ENCODE data around the gene LPIN2.

LPIN2 gene

DNA sequence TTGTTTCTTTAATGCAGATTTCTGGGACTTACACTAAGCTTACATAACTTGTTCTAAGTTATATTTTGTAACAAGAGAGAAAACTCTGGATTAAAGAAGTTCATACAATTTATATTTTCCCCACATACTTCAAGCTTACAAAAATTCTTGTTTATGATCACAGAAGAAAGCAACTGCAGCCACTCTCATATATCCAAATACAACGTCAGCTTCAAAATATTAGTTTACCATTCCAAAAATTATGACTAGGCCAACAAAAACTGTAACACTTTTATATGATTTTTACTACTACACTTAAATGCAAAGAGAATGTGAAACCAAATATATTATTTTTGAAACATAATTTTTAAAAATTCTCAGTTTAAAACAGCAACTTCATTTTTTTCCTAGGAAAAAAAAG lies 30.9 kb downstream of the LPIN2 start:
- DNase-seq (ENCODE audit: low spot score), result no peak

DNA sequence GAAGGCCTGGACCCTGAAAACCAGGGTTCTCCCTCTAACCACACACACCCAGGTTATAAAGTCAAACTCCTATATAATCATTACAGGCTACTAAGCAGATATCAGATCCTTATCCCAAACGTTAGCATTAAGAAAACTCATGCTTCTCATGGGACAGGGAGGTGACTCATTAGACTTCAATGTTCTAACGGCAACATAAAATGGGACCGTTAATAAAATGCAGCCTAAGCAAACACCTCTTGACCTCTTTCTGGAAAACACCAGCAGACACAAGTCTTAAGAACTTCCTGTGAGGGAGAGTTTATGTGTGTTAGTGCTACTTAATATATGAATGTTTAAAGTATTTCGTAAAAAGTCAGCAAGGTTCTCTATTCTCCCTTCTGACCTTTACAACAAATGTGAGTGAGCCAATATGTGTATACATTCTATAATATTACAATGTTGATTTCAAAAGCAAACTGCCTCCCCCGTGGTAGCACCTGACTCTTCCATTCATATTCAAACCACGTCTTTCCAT lies 31.7 kb downstream of the LPIN2 start:
- no peak for DNase-seq (ENCODE audit: low spot score)

DNA sequence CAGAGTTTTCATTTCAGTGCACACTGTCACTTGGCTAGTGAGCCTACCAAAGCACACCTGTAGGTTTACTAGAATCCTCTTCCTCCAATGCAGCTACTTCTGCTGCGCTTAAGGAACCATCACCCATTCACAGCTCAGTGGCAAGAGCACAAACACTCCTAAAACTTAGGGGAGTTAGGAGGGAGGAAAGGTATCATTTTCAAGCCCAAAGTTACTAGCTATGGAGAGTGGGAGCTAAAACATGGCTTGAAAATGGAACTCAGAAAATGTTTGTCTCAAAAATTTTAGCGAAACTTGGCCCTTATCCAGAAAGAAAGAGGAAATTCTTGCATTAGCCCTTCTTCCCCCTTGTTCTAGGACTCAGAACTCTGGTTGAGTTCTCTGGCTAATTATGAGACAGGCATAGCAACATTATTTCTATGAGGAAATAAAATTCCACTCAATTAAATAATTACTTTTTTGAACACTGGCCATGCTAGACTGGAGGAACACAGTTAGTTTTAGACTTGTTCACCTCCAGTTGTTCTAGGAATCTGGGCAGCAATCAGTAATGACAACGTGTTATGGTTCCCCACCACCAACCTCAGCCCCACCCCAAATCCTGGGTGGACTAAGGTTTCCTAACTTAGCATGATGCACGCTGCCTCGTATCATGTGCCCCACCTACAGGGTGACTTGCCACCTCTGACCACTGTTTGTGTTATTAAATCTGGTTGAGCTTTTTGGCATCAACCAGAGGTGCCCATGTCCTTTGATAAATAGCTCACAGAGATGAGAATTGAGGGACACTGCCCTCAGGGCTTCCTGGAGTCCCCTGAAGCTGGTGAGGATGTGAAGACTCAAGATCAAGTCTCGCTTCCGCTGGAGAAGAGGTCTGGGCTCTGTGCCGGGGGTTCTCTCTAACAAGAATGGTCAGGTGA lies 32.8 kb downstream of the LPIN2 start:
- no peak for DNase-seq (ENCODE audit: low spot score)

DNA sequence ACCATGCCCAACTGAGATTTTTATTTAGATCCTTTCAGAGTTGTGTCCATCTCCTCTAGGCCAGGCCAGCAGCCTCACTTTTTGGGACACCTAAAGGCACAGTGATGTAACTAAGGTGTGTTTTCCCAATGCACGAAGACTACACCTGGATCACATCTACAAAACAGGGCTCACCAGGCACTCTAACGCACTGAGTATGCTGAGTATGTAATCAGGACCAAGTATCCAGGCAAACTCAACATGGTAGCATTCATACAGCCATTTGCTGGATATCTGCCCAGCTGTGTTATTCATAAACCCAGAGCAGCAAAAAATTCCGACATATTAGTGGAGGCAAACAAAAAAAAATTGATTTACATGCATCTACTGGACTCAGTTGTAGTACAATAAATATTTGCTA lies 33.8 kb downstream of the LPIN2 start:
- no peak for DNase-seq (ENCODE audit: low spot score)

DNA sequence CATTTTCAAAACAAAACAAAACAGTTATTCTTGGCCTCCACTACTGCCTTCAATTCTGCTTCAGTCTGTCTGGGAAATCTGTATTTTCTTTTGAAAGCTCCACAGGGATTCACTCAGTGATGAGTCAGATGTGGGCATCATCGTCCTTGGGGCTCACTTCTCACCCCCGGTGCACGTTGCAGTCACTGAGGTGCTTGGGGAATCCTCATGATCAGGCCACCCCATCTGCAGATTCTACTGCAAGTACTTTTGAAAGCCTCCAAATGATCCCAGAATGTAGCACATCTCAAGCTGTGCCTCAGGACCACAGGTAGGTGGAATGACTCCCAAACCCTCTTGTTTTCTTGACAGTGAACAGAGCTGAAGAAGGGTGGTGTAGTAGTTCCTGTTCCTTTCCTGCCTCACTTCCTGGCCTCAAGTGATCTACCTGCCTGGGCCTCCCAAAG lies 34.3 kb downstream of the LPIN2 start:
- peak; percentile 36 for DNase-seq (ENCODE audit: low spot score)

DNA sequence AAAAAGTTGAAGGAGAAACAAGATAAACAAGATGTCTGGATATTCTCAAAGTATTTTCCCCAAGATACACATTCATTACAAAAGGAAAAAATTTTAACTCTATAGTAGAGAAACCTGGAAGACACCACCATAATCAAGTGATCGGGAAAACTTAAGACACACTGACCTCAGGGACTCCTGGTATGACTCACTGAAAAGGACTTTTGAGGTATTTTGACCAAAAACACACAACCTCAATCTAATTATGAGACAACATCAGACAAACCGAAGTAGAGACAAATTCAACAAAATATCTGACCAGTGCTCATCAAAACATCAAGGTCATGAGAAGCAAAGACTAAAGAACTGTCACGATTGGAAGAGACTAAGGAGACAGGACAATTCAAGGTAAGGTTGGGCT lies 34.7 kb downstream of the LPIN2 start:
- no peak for DNase-seq (ENCODE audit: low spot score)

DNA sequence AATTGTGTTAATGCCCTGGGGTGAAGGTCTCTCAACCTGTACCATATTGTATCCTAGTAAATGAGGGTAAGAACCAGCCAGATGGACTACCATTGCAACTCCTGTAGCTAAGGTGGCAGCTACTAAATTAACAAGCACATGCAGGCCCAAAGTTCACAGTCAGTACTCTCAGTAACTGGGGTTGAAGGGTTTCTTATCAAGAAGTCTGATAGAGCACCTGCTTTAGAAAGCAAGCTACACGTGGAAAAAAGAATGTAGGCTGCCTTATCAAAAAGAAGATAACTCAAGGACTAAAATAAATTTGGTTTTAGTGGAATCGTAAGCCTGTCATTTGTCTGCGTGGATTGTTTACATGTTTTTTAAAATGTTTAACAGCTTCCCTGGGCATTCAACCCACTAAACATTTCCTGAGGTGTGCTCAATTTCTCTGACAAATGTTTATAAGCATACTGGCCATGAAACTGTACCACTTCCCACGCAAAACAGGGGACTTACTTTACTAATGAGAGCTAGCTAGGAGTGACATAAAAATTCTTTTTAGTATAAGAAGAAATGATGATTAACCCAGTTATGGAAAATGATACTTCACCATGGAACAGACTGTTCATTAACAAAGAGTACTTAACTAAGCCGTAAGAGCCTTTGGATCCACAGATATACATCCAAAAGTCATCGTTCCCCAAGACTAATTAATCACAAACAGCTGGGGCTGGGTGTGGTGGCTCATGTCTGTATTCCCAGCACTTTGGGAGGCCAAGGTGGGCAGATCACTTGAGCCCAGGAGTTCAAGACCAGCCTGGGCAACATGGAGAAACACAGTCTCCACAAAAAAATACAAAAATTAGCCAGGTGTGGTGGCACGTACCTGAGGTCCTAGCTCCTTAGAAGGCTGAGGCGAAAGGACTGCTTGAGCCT lies 36.5 kb downstream of the LPIN2 start:
- DNase-seq (ENCODE audit: low spot score), result no peak

DNA sequence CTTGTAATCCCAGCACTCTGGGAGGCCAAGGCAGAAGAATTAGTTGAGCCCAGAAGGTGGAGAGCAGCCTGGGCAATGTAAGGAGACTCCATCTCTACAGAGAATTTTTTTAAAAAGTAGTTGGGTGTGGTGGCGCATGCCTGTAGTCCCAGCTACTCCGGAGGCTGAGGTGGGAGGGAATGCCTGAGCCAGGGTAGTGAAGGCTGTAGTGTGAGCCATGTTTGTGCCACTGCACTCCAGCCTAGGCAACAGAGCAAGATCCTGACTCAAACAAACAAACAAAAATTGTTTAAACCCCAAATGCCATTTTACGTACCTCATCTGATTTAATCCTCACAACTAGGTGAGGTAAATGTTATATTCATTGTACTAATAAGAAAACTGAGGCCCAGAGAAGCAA lies 38.2 kb downstream of the LPIN2 start:
- DNase-seq (ENCODE audit: low spot score), result no peak

DNA sequence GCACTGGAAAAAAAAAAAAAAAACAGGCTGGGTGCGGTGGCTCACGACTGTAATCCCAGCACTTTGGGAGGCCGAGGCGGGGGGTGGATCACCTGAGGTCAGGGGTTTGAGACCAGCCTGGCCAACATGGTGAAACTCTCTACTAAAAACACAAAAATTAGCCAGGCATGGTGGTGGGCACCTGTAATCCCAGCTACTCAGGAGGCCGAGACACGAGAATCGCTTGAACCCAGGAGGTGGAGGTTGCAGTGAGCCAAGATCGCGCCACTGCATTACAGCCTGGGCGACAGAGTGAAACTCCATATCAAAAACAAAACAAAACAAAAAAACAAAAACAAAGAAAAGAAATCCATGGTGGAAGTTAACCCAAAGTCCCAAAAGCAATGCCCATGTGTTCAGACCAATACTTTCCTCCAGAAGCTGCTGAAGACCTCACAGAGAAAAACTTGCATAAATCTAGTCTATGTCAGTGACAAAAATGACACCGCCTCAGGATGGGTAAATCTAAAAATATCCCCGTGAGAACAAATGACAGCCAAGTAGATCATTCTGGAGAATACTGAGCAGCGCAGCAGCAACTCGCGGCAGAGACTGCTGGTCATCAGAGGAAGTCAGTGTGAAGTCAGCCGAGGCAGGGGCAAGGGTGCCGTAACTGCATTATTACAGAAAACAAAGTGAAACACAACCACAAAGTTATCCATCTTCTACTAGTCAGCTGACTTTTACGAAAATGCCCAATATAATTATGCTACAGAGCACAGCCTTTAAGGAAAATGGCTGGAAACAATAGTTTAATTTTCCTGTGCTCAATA lies 41.0 kb downstream of the LPIN2 start:
- DNase-seq (ENCODE audit: low spot score), result no peak

DNA sequence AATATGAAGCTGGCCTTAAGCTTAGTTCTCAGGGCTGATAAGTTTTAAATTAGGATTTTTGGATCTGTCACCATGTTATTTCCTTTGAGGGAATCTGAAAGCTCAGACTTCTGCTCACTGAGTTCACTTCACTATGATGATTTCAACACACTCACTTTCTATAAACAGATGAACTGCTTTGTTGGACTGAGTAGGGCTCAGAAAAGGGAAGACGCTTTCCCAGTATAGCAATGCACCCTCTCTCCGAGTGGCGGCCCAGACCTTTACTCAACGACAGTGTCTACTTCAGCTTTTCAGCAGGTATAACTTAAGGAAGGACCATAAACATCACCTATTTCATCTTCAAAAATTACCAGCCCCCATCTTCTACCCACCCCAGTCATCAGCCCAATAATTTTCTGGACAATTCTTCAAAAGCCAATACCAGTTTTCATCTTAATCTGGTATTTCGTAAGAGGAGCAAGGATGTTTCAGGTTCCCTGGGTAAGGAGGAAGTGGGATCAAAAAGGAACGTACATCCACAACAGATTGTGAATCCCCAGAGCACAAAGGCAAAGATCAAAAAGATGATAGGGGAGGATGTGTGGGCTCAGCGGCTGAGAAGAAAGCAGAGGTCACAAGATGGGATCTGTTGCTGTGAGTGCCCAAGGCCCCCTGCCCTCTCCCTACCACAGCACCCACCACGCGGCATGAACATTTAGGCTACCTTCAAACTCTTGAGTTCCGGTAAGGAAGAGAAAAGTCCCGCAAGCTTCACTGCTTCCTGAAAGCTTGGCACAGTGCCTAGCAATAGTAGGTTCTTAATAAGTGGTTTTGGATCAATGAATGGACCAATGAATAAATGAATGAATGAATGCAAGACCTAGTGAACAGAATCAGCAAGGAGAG lies 41.9 kb downstream of the LPIN2 start:
- no peak for DNase-seq (ENCODE audit: low spot score)

DNA sequence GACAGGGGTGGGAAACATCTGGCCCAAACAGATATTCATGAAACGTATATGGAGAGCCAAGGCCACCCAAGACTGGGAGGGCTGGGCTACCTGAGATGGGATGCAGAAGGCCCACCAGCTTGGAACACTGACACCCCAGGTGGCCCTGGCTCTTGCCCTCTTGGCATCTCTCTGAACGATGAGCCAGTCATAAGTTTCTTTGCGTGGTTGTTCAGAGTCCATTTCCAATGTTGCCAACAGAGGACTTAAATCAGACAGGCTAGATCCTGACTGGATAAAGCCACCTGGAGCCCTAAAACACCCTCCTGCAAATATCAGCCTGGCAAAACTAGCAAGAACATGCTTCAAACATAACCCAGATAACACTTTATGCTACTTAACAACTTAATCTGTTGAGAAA lies 42.6 kb downstream of the LPIN2 start:
- DNase-seq (ENCODE audit: low spot score), result no peak

DNA sequence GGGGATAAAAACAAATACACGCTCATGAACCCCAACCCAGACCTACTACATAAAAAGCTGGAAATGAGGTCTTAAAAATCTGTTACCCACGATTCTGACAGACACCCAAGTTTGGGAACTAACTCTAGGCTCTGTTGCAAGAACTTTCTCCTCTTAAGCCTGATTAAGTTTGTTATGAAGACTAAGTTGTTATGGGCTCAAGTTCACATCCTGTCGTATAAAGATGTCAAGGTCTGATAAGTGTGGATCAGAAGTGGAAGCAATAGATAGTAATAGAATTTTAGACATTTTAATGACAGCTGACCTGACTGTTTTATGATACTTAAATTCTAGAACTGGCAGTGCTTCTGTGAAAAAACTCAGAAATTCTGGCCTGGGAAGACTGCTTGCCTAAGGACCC lies 43.2 kb downstream of the LPIN2 start:
- no peak for DNase-seq (ENCODE audit: low spot score)

DNA sequence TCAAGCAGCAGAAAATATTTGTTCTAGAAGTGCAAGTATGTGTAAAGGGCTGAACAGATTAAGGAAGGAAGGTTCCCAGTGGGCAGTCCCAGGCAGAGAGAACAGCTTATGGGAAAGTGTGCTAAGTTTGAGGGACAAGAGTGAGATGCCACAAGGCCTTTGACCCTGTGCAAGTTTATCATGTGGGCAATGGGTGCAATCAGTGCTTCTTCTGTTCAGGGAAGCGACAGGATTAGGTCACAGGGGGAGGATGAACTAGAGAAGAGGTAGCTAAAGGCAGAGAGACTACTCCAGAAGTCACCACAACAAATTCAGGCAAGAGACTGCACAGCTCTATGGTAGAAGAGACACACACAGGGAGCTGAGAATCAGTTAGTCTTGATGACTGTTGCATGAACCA lies 44.3 kb downstream of the LPIN2 start:
- DNase-seq (ENCODE audit: low spot score), result no peak

DNA sequence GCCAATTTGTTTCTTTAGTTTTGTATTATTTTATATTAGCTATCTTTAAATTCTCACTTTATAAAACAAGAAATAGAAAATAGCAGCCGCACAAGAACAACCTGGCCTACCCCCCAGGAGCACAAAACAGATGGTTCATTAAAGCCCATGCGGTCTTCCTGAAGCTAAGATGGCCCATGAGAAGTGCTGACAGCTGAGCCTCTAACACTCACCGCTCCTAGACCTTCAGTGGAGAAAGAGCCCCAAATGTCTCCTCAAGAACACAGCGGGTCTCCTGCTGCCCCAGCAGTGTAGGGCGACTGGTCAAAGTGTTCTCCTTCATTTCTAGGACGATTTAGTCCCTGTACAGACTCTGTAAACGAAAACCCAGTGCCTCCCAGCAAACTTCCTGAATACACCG lies 45.1 kb downstream of the LPIN2 start:
- DNase-seq (ENCODE audit: low spot score), result no peak

DNA sequence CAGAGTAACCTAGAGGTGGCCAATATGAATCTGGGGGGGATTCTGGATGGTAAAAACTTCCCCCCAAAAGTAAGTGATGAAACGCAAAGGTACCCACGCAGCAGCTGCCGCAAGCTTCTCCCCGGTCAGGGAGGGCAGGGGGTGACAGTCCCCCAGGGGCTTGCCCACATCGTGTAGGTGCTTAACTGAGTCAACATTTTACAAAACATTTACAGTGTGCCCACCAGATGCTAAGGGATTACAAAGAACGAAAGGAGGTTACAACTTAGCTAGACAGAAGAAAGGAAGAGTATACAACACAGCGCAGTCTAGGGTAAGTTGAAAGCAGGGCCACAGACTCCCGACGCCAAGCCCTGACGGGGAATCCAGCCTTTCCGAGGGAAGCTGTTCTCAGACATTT lies 45.6 kb downstream of the LPIN2 start:
- no peak for DNase-seq (ENCODE audit: low spot score)

DNA sequence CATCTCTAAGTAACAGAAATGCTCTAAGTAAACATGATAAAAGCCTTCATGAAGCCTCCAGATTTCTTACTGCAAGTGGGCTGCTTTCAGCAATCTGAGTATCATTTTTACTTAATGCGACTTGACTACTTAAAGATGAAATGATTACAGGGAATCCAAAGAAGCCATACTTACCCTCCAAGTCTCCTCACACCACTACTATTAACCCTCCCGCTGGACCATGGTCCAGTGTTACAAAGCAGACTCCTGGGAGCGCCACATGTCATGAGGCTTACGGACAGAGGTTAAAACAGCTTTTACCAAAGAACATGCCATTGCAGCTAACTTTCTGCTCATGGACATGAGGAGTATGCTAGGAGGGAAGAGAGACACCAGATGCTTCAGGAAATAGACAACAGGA lies 46.4 kb downstream of the LPIN2 start:
- no peak for DNase-seq (ENCODE audit: low spot score)

DNA sequence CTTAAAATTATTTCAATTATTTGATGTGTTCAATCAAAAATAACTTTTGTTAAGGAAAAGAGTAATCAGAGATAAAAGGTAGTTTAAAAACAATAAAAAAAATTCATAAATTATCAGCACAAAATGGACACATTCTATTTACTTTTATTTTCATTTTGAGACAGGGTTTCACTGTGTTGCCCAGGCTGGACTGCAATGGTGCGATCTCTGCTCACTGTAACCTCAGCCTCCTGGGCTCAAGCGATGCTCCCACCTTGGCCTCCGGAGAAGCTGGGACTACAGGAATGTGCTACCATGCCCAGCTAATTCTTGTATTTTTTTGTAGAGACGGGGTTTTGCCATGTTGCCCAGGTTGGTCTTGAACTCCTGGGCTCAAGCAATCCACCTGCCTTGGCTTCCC lies 47.1 kb downstream of the LPIN2 start:
- DNase-seq (ENCODE audit: low spot score), result no peak

DNA sequence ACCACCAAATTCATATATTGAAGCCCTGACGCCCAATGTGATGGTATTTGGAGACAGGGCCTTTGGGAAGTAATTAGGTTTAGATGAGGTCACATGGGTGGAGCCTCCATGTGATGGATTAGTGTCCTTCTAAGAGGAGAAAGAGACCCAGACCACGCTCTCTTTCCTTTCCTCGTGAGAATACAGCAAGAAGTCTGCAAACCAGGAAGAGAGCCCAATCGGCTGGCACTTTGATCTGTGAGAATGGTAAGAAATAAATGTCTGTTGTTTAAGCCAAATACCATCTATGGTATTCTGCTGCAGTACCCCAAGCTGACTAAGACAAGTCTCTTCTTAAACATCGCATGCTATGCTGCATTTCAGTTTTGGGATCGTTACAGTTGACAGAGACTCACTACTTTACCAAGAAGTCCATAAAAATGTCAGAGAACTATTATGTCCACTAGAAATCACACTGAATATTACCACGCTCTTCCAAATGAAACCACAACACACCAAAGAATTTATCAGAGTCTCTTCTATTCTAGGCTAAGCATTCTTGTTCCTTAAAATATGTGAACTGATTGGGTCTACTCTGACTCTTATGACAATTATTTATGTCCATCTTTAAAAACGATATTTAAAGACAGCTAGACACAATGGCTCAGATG lies 48.5 kb downstream of the LPIN2 start:
- DNase-seq (ENCODE audit: low spot score), result no peak
